ENCODE measurements around the gene SIK3. TPM values are rescaled to one million over a fixed set of nuclear protein-coding genes. Genes with fewer than 3 reads are reported as not detected.

Gene SIK3
- total RNA-seq, 1 donor from 2014 or later = 24.4 TPM

GRCh38 chr11:116821050-116821918 is 276.9 kb downstream of the SIK3 start:
- peaks cover 5% of the 10 kb centered on the region for H3K4me1 ChIP-seq
- H3K36me3 Mint-ChIP-seq = no peaks in the 10 kb centered on the region
- H4K20me1 ChIP-seq (ENCODE audit: low read depth) = no peaks in the 10 kb centered on the region
- no peak overlapping the region for H3K4me3 Mint-ChIP-seq
- no peaks in the 10 kb centered on the region for H3K9me3 Mint-ChIP-seq
- H3K4me2 ChIP-seq = no peak overlapping the region
- peaks cover 2% of the 10 kb centered on the region for H3K27me3 Mint-ChIP-seq (ENCODE audit: insufficient read depth, low read depth)
- H3K9ac ChIP-seq = no peak overlapping the region
- H3K27ac ChIP-seq = no peak overlapping the region
- DNase-seq (ENCODE audit: low spot score) = no peak
- H3F3A ChIP-seq (ENCODE audit: low read depth) = peaks cover 3% of the 10 kb centered on the region
- no peaks in the 10 kb centered on the region for H3K27me3 ChIP-seq
- peaks cover 2% of the 10 kb centered on the region for H3K4me1 Mint-ChIP-seq
- H3K9me3 ChIP-seq (ENCODE audit: low read depth) = no peaks in the 10 kb centered on the region
- no peaks in the 10 kb centered on the region for H3K36me3 ChIP-seq
- no peak overlapping the region for H3K4me3 ChIP-seq
- H3K79me2 ChIP-seq (ENCODE audit: low read depth) = no peaks in the 10 kb centered on the region
- H2AFZ ChIP-seq (replicated peaks) = no peak overlapping the region
- TF ChIP-seq CTCF (IDR thresholded peaks at IDR 0.05) (no peak), EZH2phosphoT487 (IDR thresholded peaks at IDR 0.05) (no peak), EZH2 (IDR thresholded peaks at IDR 0.05) (no peak)
- no peak overlapping the region for H3K27ac Mint-ChIP-seq

DNA sequence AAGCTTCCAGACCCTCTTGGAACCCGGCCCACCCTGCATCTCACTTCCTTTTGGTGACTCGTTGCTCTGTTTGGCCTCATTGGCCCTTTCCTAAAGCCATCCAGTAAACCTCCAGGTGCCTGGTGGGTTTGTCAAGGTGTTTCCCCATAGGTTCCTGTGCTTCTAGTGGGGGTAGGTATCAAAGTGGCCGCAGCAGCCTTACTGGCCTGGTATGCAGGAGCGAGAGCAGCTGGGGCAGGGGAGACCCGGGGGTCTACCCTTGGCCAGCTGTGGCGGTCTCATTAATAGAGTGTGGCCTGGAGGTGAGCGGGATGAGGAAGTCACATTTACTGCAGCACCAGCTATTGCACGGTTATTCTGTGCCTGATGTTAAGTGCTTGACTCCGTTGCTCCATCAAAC is 279.2 kb downstream of the SIK3 start:
- H3K4me1 ChIP-seq = peaks cover 5% of the 10 kb centered on the region
- H3K4me3 ChIP-seq = no peak overlapping the region
- H3K9me3 ChIP-seq (ENCODE audit: low read depth) = no peaks in the 10 kb centered on the region
- no peaks in the 10 kb centered on the region for H3K79me2 ChIP-seq (ENCODE audit: low read depth)
- Mint-ChIP-seq H3K36me3 (no peaks in the 10 kb centered on the region), H3K9me3 (no peaks in the 10 kb centered on the region), H3K4me3 (no peak overlapping the region), H3K27me3 (ENCODE audit: insufficient read depth, low read depth) (peaks cover 4% of the 10 kb centered on the region), H3K27ac (no peak overlapping the region), H3K4me1 (peaks cover 2% of the 10 kb centered on the region)
- no peak overlapping the region for H3K27ac ChIP-seq
- no peak overlapping the region for H3K4me2 ChIP-seq
- H4K20me1 ChIP-seq (ENCODE audit: low read depth) = no peaks in the 10 kb centered on the region
- no peak overlapping the region for H2AFZ ChIP-seq (replicated peaks)
- H3K27me3 ChIP-seq = no peaks in the 10 kb centered on the region
- TF ChIP-seq EZH2 (IDR thresholded peaks at IDR 0.05) (no peak), CTCF (IDR thresholded peaks at IDR 0.05) (no peak), EZH2phosphoT487 (IDR thresholded peaks at IDR 0.05) (no peak)
- H3K36me3 ChIP-seq = no peaks in the 10 kb centered on the region
- peaks cover 3% of the 10 kb centered on the region for H3F3A ChIP-seq (ENCODE audit: low read depth)
- H3K9ac ChIP-seq = no peak overlapping the region
- DNase-seq (ENCODE audit: low spot score) = no peak

GRCh38 chr11:116814502-116814901 is 283.7 kb downstream of the SIK3 start:
- Histone ChIP-seq H3K9me3 (ENCODE audit: low read depth) (no peaks in the 10 kb centered on the region), H2AFZ (replicated peaks) (no peak overlapping the region), H3K27me3 (no peaks in the 10 kb centered on the region), H3K36me3 (no peaks in the 10 kb centered on the region), H3K4me1 (no peaks in the 10 kb centered on the region), H3K79me2 (ENCODE audit: low read depth) (no peaks in the 10 kb centered on the region), H4K20me1 (ENCODE audit: low read depth) (no peaks in the 10 kb centered on the region), H3K4me2 (no peak overlapping the region), H3K9ac (no peak overlapping the region), H3K4me3 (no peak overlapping the region), H3K27ac (no peak overlapping the region), H3F3A (ENCODE audit: low read depth) (peaks cover 3% of the 10 kb centered on the region)
- DNase-seq (ENCODE audit: low spot score) = no peak
- Mint-ChIP-seq H3K4me3 (no peak overlapping the region), H3K4me1 (no peaks in the 10 kb centered on the region), H3K27ac (no peak overlapping the region), H3K36me3 (no peaks in the 10 kb centered on the region), H3K27me3 (ENCODE audit: insufficient read depth, low read depth) (peaks cover 2% of the 10 kb centered on the region), H3K9me3 (no peaks in the 10 kb centered on the region)
- TF ChIP-seq EZH2phosphoT487 (IDR thresholded peaks at IDR 0.05) = no peak
- TF ChIP-seq CTCF (IDR thresholded peaks at IDR 0.05) = no peak
- no peak for TF ChIP-seq EZH2 (IDR thresholded peaks at IDR 0.05)

Measured in neural progenitor cell (in vitro differentiated cells).